ENCODE results near the gene ARHGDIG.
A peak's percentile ranks its signal among the peaks of the same experiment; 100 is the strongest.

Gene ARHGDIG

GRCh38 chr16:268141-269053 is 12.0 kb upstream of the ARHGDIG start:
- H3K4me3 ChIP-seq (ENCODE audit: low read length): no peak overlapping the region
- TF ChIP-seq CTCF (IDR thresholded peaks at IDR 0.05; ENCODE audit: insufficient read depth, low read depth, low read length, missing control alignments): no peak
- DNase-seq (ENCODE audit: low read depth): peak; percentile 35

- DNase-seq (ENCODE audit: low read depth): no peak
- no peak for TF ChIP-seq CTCF (IDR thresholded peaks at IDR 0.05; ENCODE audit: insufficient read depth, low read depth, low read length, missing control alignments)
- no peak overlapping the region for H3K4me3 ChIP-seq (ENCODE audit: low read length)
Measured at GRCh38 chr16:269061-269796, 11.2 kb upstream of the ARHGDIG start.

- H3K4me3 ChIP-seq (ENCODE audit: low read length): no peak overlapping the region
- TF ChIP-seq CTCF (IDR thresholded peaks at IDR 0.05; ENCODE audit: insufficient read depth, low read depth, low read length, missing control alignments): no peak
- DNase-seq (ENCODE audit: low read depth): no peak
Measured at GRCh38 chr16:270381-271255, 9.8 kb upstream of the ARHGDIG start.

GRCh38 chr16:272633-273546 is 7.5 kb upstream of the ARHGDIG start:
- no peak for TF ChIP-seq CTCF (IDR thresholded peaks at IDR 0.05; ENCODE audit: insufficient read depth, low read depth, low read length, missing control alignments)
- DNase-seq (ENCODE audit: low read depth): no peak
- H3K4me3 ChIP-seq (ENCODE audit: low read length): no peak overlapping the region

GRCh38 chr16:273547-274421 is 6.6 kb upstream of the ARHGDIG start:
- no peak overlapping the region for H3K4me3 ChIP-seq (ENCODE audit: low read length)
- DNase-seq (ENCODE audit: low read depth): peak; percentile 22
- no peak for TF ChIP-seq CTCF (IDR thresholded peaks at IDR 0.05; ENCODE audit: insufficient read depth, low read depth, low read length, missing control alignments)
